Measurements from ENCODE around the gene UBE2M.

The UBE2M gene

GRCh38 chr19:58569943-58570670 is 11.7 kb upstream of the UBE2M start:
- H3K4me1 ChIP-seq (ENCODE audit: low read length): peaks cover 20% of the 10 kb centered on the region
- H3K4me3 ChIP-seq (ENCODE audit: low read length): no peak overlapping the region
- H3K9me3 ChIP-seq (ENCODE audit: insufficient read depth, low read length): no peaks in the 10 kb centered on the region
- no peak overlapping the region for H3K4me2 ChIP-seq (ENCODE audit: low read length)
- H3K27me3 ChIP-seq (ENCODE audit: low read depth, low read length): no peaks in the 10 kb centered on the region
- TF ChIP-seq EZH2phosphoT487 (IDR thresholded peaks at IDR 0.05; ENCODE audit: low read depth) (no peak), CTCF (IDR thresholded peaks at IDR 0.05; ENCODE audit: low read depth, low read length) (no peak)
- H3K36me3 ChIP-seq (replicated peaks; ENCODE audit: low read depth, low read length): peaks cover 23% of the 10 kb centered on the region
- no peaks in the 10 kb centered on the region for H4K20me1 ChIP-seq (ENCODE audit: insufficient read depth, low read length)
- no peak overlapping the region for H2AFZ ChIP-seq (ENCODE audit: low read depth, low read length)
- peaks cover 9% of the 10 kb centered on the region for H3K79me2 ChIP-seq (ENCODE audit: low read length)
- H3K27ac ChIP-seq (ENCODE audit: low read length): no peak overlapping the region
- no peak overlapping the region for H3K9ac ChIP-seq (ENCODE audit: low read length)

GRCh38 chr19:58569191-58569942 is 11.0 kb upstream of the UBE2M start:
- Histone ChIP-seq H3K27ac (ENCODE audit: low read length) (no peak overlapping the region), H3K4me3 (ENCODE audit: low read length) (no peak overlapping the region), H3K79me2 (ENCODE audit: low read length) (peaks cover 9% of the 10 kb centered on the region), H3K9ac (ENCODE audit: low read length) (no peak overlapping the region), H3K36me3 (replicated peaks; ENCODE audit: low read depth, low read length) (peaks cover 23% of the 10 kb centered on the region), H4K20me1 (ENCODE audit: insufficient read depth, low read length) (no peaks in the 10 kb centered on the region), H3K9me3 (ENCODE audit: insufficient read depth, low read length) (no peaks in the 10 kb centered on the region), H3K4me2 (ENCODE audit: low read length) (no peak overlapping the region), H2AFZ (ENCODE audit: low read depth, low read length) (no peak overlapping the region), H3K27me3 (ENCODE audit: low read depth, low read length) (no peaks in the 10 kb centered on the region), H3K4me1 (ENCODE audit: low read length) (peaks cover 17% of the 10 kb centered on the region)
- no peak for TF ChIP-seq CTCF (IDR thresholded peaks at IDR 0.05; ENCODE audit: low read depth, low read length)
- TF ChIP-seq EZH2phosphoT487 (IDR thresholded peaks at IDR 0.05; ENCODE audit: low read depth): no peak

GRCh38 chr19:58568453-58569130 is 10.2 kb upstream of the UBE2M start:
- no peaks in the 10 kb centered on the region for H4K20me1 ChIP-seq (ENCODE audit: insufficient read depth, low read length)
- no peak for TF ChIP-seq EZH2phosphoT487 (IDR thresholded peaks at IDR 0.05; ENCODE audit: low read depth)
- no peak for TF ChIP-seq CTCF (IDR thresholded peaks at IDR 0.05; ENCODE audit: low read depth, low read length)
- no peaks in the 10 kb centered on the region for H3K27me3 ChIP-seq (ENCODE audit: low read depth, low read length)
- no peak overlapping the region for H3K9ac ChIP-seq (ENCODE audit: low read length)
- peaks cover 11% of the 10 kb centered on the region for H3K4me1 ChIP-seq (ENCODE audit: low read length)
- peaks cover 23% of the 10 kb centered on the region for H3K36me3 ChIP-seq (replicated peaks; ENCODE audit: low read depth, low read length)
- no peak overlapping the region for H3K4me3 ChIP-seq (ENCODE audit: low read length)
- H3K27ac ChIP-seq (ENCODE audit: low read length): no peak overlapping the region
- no peaks in the 10 kb centered on the region for H3K9me3 ChIP-seq (ENCODE audit: insufficient read depth, low read length)
- H2AFZ ChIP-seq (ENCODE audit: low read depth, low read length): no peak overlapping the region
- H3K79me2 ChIP-seq (ENCODE audit: low read length): peaks cover 9% of the 10 kb centered on the region
- no peak overlapping the region for H3K4me2 ChIP-seq (ENCODE audit: low read length)

- Histone ChIP-seq H3K79me2 (ENCODE audit: low read length) (peaks cover 11% of the 10 kb centered on the region), H3K9ac (ENCODE audit: low read length) (no peak overlapping the region), H2AFZ (ENCODE audit: low read depth, low read length) (no peak overlapping the region), H3K36me3 (replicated peaks; ENCODE audit: low read depth, low read length) (peaks cover 32% of the 10 kb centered on the region), H3K27ac (ENCODE audit: low read length) (no peak overlapping the region), H3K9me3 (ENCODE audit: insufficient read depth, low read length) (no peaks in the 10 kb centered on the region), H3K27me3 (ENCODE audit: low read depth, low read length) (no peaks in the 10 kb centered on the region), H3K4me1 (ENCODE audit: low read length) (peaks cover 6% of the 10 kb centered on the region), H4K20me1 (ENCODE audit: insufficient read depth, low read length) (no peaks in the 10 kb centered on the region), H3K4me3 (ENCODE audit: low read length) (no peak overlapping the region), H3K4me2 (ENCODE audit: low read length) (no peak overlapping the region)
- no peak for TF ChIP-seq EZH2phosphoT487 (IDR thresholded peaks at IDR 0.05; ENCODE audit: low read depth)
- TF ChIP-seq CTCF (IDR thresholded peaks at IDR 0.05; ENCODE audit: low read depth, low read length): no peak
Observed at GRCh38 chr19:58566989-58567388, 8.6 kb upstream of the UBE2M start.
